GM23248 (cell line): ENCODE results near the gene TRAPPC2L. TPM values are rescaled to one million over a fixed set of nuclear protein-coding genes. Genes with fewer than 3 reads are reported as not detected.

Source experiments
- DNase-seq: peaks from one replicate; pipeline ENCODE4 v3.0.0-alpha.2; 2015
- H2AFZ ChIP-seq: fragments of 200-600 bp; sonication (generic); 2 replicates; pipeline ENCODE4 v1.6.1; 2016; ENCODE audit warnings: antibody characterized with exemption
- H3F3A ChIP-seq: fragments of 200-600 bp; sonication (generic); 2 replicates; pipeline ENCODE4 v1.6.1; 2016; ENCODE audit warnings: mild to moderate bottlenecking, antibody characterized with exemption, mixed run types; ENCODE audit not compliant: insufficient read depth
- H3K27ac ChIP-seq: fragments of 200-600 bp; sonication (generic); 2 replicates; pipeline ENCODE4 v1.5.1; 2016; ENCODE audit warnings: mild to moderate bottlenecking
- H3K27me3 ChIP-seq: fragments of 200-600 bp; sonication (generic); replicated peaks from 2 replicates; pipeline ENCODE4 v1.6.1; 2016; ENCODE audit warnings: mild to moderate bottlenecking; ENCODE audit not compliant: insufficient read depth
- H3K36me3 ChIP-seq: fragments of 200-600 bp; sonication (generic); 2 replicates; pipeline ENCODE4 v1.6.1; 2016; ENCODE audit warnings: low read depth, mild to moderate bottlenecking
- H3K4me1 ChIP-seq: fragments of 200-600 bp; sonication (generic); 2 replicates; pipeline ENCODE4 v1.6.1; 2016; ENCODE audit warnings: mild to moderate bottlenecking; ENCODE audit not compliant: insufficient read depth
- H3K4me2 ChIP-seq: fragments of 200-600 bp; sonication (generic); one replicate; pipeline ENCODE4 v1.6.1; 2016; ENCODE audit warnings: mild to moderate bottlenecking; ENCODE audit not compliant: unreplicated experiment
- H3K4me3 ChIP-seq: fragments of 200-600 bp; sonication (generic); 2 replicates; pipeline ENCODE4 v1.5.1; 2016; ENCODE audit warnings: mild to moderate bottlenecking
- H3K79me2 ChIP-seq: fragments of 200-600 bp; sonication (generic); 2 replicates; pipeline ENCODE4 v1.6.1; 2016; ENCODE audit warnings: mild to moderate bottlenecking; ENCODE audit not compliant: insufficient read depth
- H3K9ac ChIP-seq: fragments of 200-600 bp; sonication (generic); 2 replicates; pipeline ENCODE4 v1.6.1; 2016; ENCODE audit warnings: mild to moderate bottlenecking
- H3K9me2 ChIP-seq: fragments of 200-600 bp; sonication (generic); 2 replicates; pipeline ENCODE4 v1.6.1; 2016; ENCODE audit warnings: mixed run types, mild to moderate bottlenecking, moderate library complexity; ENCODE audit not compliant: insufficient read depth
- H3K9me3 ChIP-seq: fragments of 200-600 bp; sonication (generic); one replicate; pipeline ENCODE4 v1.6.1; 2017; ENCODE audit warnings: low read depth
- H4K20me1 ChIP-seq: fragments of 200-600 bp; sonication (generic); 2 replicates; pipeline ENCODE4 v1.6.0; 2016; ENCODE audit not compliant: insufficient read depth
- EZH2 ChIP-seq: fragments of 200-600 bp; sonication (generic); IDR thresholded peaks from 2 replicates; pipeline ENCODE4 v1.6.1; 2018; ENCODE audit warnings: antibody characterized with exemption, mild to moderate bottlenecking; ENCODE audit not compliant: insufficient read depth, poor library complexity, severe bottlenecking
- EZH2phosphoT487 ChIP-seq: fragments of 200-600 bp; sonication (generic); IDR thresholded peaks from 2 replicates; pipeline ENCODE4 v1.6.1; 2018; ENCODE audit warnings: antibody characterized with exemption, moderate library complexity, mild to moderate bottlenecking, low read depth; ENCODE audit not compliant: insufficient read depth
- WGBS, 2 experiments: methylation state at CpG; one replicate each; pipeline ENCODE4 v1.1.6; 2015 to 2017; ENCODE audit warnings: low lambda C conversion rate in 2 of 2, low coverage in 1 of 2; ENCODE audit errors: missing lambda C conversion rate in 2 of 2; 5-methylcytosine and 5-hydroxymethylcytosine counted together
- in situ Hi-C: fragments of 300-500 bp; cut with MboI; formaldehyde crosslinking; loops from 2 replicates; pipeline ENCODE4 v1.15.0; 2020
- polyA plus RNA-seq: library from polyadenylated mRNA; unstranded; fragments of >200 nt; fragmentation: Nextera tagmentation; extraction: Ambion mirVana; gene quantifications from 2 replicates; pipeline ENCODE4 v1.2.1, GENCODE V29; 2016
- total RNA-seq: library from RNA; depleted of rRNA; stranded (reverse); fragments of >200 nt; shearing (Covaris generic); gene quantifications from 2 replicates; pipeline ENCODE4 v1.2.3, GENCODE V29; 2014

The TRAPPC2L gene
- total and polyA plus RNA-seq, 2 experiments from 2014 or later = 18.7 to 83.2 TPM

GRCh38 chr16:88899901-88900661 lies 43.2 kb downstream of the TRAPPC2L start:
- H3K27me3 ChIP-seq = no peaks in the 10 kb centered on the region

DNA sequence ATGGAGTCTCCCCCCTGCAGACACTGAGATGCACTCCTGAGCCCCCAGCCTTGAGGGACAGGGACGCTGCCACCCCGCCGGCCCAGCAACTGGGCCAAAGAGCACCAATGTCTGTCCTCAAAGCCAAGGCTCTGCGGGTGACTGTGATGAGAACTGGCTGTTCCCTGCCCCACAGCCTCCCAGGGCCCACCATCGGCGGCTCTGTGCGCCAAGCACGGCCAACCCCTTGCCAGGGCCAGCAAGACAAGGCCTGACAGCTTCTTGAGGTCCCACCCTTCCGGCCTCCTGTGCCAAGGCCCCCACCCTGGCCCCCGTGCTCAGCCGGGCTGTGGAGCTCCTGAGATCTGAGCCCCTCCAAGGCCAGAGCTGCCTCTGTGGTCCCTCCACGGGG lies 43.7 kb downstream of the TRAPPC2L start:
- Histone ChIP-seq H3K9me3 (no peaks in the 10 kb centered on the region), H3K4me3 (no peak overlapping the region), H2AFZ (no peak overlapping the region), H3K4me1 (no peaks in the 10 kb centered on the region), H3K4me2 (no peak overlapping the region), H4K20me1 (no peaks in the 10 kb centered on the region), H3K9ac (no peak overlapping the region), H3K27me3 (no peaks in the 10 kb centered on the region), H3K79me2 (no peaks in the 10 kb centered on the region), H3F3A (no peaks in the 10 kb centered on the region), H3K27ac (no peak overlapping the region), H3K36me3 (no peaks in the 10 kb centered on the region), H3K9me2 (no peaks in the 10 kb centered on the region)
- WGBS, 2 experiments = 41 to 59% methylated on average over 11 to 12 of the region's 12 CpGs
- no peak for DNase-seq
- in situ Hi-C loops = no loop called here
- TF ChIP-seq EZH2phosphoT487 = no peak
- TF ChIP-seq EZH2 = no peak

More at GRCh38 chr16:88899901-88900661, 43.2 kb downstream of the TRAPPC2L start:
- Histone ChIP-seq H3K9me2 (no peaks in the 10 kb centered on the region), H3K36me3 (no peaks in the 10 kb centered on the region), H2AFZ (no peak overlapping the region), H4K20me1 (no peaks in the 10 kb centered on the region), H3K79me2 (no peaks in the 10 kb centered on the region), H3F3A (no peaks in the 10 kb centered on the region), H3K4me3 (no peak overlapping the region), H3K27ac (no peak overlapping the region), H3K4me2 (no peak overlapping the region), H3K9ac (no peak overlapping the region), H3K9me3 (no peaks in the 10 kb centered on the region), H3K4me1 (no peaks in the 10 kb centered on the region)
- 84% methylated on average over 38 of the region's 41 CpGs for WGBS, 2 experiments
- DNase-seq = no peak
- in situ Hi-C loops = no loop called here
- TF ChIP-seq EZH2 (no peak), EZH2phosphoT487 (no peak)

DNA sequence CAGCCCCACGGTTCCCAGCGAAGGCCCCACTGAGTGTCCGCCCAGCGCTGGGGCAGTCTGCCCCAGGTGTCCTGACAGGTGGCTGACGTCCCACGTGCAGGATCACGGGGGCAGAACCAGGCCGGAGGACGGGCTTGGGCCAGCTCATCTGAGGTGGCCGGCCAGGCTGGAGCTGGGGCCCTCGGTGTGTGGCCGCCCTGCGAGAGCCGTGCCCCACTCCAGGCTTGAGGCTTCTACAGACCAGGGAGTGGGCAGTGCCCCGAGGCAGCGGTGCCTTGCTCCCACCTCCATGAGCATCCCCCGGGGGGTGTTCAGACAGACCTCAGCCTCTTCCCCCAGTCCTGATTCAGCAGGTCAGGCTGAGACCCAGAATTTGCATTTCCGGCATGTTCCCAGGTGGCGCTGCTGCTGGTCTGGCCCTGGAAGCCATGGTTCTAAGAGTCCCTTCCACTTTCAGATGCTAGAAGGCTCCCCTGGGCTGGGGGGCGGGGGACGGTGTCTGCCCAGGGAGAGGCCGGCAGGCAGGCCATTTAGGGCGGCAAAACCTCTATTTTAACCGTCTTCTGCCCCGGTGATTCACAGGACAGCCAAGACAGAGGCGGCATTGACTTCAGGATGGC lies 44.9 kb downstream of the TRAPPC2L start:
- in situ Hi-C loops = no loop called here
- H3K27me3 ChIP-seq = no peaks in the 10 kb centered on the region
- WGBS, 2 experiments = 84 to 86% methylated on average over 24 to 26 of the region's 26 CpGs

DNA sequence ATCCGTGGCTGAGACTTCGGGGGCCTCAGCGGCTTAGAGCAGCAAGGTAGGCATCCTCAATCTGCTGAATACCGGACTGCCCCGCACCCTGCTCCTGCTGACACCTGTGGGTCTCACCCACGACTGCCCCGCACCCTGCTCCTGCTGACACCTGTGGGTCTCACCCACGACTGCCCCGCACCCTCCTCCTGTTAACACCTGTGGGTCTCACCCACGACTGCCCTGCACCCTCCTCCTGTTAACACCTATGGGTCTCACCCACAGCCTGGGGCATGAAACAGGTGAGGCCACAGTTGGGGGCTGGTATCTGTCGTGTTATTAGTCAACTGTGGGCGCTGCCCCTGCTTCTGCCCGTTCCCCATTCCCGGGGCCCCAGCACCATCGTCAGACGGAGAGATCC lies 45.8 kb downstream of the TRAPPC2L start:
- no peaks in the 10 kb centered on the region for H3K4me1 ChIP-seq
- no peaks in the 10 kb centered on the region for H3K36me3 ChIP-seq
- no peak overlapping the region for H3K9ac ChIP-seq
- H3F3A ChIP-seq = no peaks in the 10 kb centered on the region
- no peak overlapping the region for H3K4me3 ChIP-seq
- H3K27ac ChIP-seq = no peak overlapping the region
- H4K20me1 ChIP-seq = no peaks in the 10 kb centered on the region
- no peaks in the 10 kb centered on the region for H3K9me3 ChIP-seq
- in situ Hi-C loops = no loop called here
- WGBS, 2 experiments = 64 to 73% methylated on average over 13 to 15 of the region's 16 CpGs
- no peak overlapping the region for H3K4me2 ChIP-seq
- TF ChIP-seq EZH2 (no peak), EZH2phosphoT487 (no peak)
- H3K9me2 ChIP-seq = no peaks in the 10 kb centered on the region
- no peaks in the 10 kb centered on the region for H3K79me2 ChIP-seq
- no peak for DNase-seq
- H3K27me3 ChIP-seq = no peaks in the 10 kb centered on the region
- H2AFZ ChIP-seq = no peak overlapping the region

More for the DNA sequence above, 44.9 kb downstream of the TRAPPC2L start:
- Histone ChIP-seq H3K9me3 (no peaks in the 10 kb centered on the region), H3K79me2 (no peaks in the 10 kb centered on the region), H3K4me3 (no peak overlapping the region), H3K4me2 (no peak overlapping the region), H3K4me1 (no peaks in the 10 kb centered on the region), H3F3A (no peaks in the 10 kb centered on the region), H2AFZ (no peak overlapping the region), H4K20me1 (no peaks in the 10 kb centered on the region), H3K9ac (no peak overlapping the region), H3K9me2 (no peaks in the 10 kb centered on the region), H3K36me3 (no peaks in the 10 kb centered on the region), H3K27ac (no peak overlapping the region)
- TF ChIP-seq EZH2phosphoT487 = no peak
- no peak for TF ChIP-seq EZH2
- DNase-seq = no peak
